G401 (cell line): ENCODE results near the gene PRKAG1. TPM values are rescaled to one million over a fixed set of nuclear protein-coding genes. Genes with fewer than 3 reads are reported as not detected.

Source experiments
- DNase-seq: peaks from one replicate; pipeline ENCODE4 v3.0.0-alpha.2; 2015; ENCODE audit warnings: low spot score
- in situ Hi-C: cut with HindIII; loops from 2 replicates; pipeline ENCODE4 v1.10.0; 2016; ENCODE audit warnings: low sequenced_read_pairs, mixed read lengths
- total RNA-seq: library from RNA; depleted of rRNA; stranded (reverse); fragments of >200 nt; shearing (Covaris generic); gene quantifications from 2 replicates; pipeline ENCODE4 v1.2.3, GENCODE V29; 2014

Gene PRKAG1
- total RNA-seq, 1 experiment from 2014 or later = 63.5 TPM

DNA sequence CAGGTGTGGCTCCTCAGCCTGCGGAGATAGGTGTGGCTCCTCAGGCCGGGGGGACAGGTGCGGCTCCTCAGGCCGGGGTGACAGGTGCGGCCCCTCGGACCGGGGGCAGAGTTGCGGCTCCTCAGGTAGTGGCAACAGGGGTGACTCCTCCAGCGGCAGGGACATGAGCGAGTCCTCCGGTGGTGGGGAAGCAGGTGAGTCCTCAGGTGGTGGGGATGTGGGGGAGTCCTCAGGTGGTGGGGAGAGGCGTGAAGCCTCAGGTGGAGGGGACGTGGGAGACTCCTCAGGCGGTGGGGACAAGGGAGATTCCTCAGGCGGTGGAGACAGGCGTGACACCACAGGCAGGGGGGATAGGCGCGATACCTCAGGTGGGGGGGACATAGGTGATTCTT is 32.8 kb upstream of the PRKAG1 start:
- in situ Hi-C loops = no loop called here
- no peak for DNase-seq

DNA sequence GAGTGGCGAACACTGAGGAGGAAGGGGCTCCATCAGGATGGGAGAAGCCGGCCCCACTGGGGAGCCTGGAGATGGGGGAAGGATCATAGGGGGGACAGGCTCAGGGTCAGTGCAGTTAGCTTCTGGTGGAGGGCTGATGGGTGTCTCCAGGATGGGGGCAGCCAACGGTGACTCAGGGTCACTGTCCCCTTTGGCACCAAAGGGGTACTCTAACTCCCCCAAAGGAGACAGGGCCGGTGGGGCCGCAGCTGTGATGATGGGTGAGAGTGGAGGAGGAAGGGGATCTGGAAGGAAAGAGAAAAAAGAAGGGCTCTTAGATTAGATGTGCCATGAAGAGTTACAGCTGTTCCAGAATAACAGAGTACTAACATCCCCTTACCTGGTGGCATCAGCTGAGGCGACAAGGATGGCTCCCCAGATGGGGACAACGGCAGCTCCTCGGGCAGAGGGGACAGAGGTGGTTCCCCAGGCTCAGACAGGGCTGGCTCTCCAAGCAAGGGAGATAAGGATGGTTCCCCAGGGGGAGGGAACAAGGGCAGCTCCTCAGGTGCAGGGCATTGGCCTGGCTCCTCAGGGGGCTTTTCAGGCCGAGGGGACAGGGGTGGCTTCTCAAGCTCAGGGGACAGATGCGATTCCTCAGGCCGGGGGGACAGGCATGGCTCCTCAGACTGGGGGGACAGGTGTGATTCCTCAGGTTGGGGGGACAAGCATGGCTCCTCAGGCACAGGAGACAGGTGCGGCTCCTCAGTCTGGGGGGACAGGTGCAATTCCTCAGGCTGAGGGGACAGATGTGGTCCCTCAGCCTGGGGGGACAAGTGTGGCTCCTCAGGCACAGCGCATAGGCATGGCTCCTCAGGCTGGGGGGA is 32.2 kb upstream of the PRKAG1 start:
- in situ Hi-C loops = no loop called here
- no peak for DNase-seq

DNA sequence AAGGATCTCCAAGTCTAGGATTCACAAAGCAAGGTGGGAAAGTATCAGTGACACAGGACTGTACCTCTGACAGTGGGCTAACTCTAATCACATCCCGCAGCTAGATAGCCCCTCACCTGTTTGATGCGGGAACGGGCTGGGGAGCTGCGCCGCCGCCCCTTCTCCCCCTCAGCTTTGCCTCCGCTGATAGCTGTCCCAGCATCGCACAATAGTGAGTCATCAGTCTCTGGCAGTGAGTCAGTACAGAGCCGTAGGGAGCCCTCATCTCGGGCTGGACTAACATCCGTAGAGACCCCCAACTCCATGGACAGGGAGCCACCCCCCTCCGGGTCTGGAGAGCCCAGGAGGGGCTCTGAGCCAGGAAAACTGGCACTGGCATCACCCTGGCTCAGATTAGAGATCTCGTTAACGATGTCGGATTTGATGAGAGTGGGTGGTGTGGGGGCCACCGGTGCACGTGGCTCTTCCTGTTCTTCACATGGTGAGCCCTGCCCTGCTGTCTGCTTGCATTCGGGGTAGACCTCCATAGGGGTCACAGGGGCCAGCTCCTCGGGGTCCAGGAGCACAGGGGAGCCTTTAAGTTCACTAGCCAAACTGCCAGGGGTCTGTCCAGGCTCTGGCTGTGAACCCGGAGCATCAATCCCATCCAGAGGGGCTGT is 31.1 kb upstream of the PRKAG1 start:
- no peak for DNase-seq
- in situ Hi-C loops = no loop called here

DNA sequence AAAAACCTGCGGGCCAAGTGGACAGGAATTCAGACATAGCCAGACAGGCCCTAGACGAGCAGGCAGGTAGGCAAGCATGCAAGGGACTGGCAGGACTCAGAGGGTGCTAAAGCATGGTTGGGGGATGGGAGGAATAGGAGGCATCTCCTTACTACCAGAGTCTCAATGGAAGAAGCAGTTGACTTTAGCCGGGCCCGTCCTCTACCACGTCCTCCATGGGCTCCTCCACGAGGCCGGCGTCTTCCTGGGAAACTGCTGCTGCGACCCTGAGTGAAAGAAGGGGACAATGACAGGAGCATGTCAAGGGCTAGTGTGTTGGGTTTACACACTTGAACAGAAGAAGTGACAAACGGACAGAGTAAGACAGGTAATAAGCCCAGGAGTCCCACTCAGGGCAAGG is 30.4 kb upstream of the PRKAG1 start:
- in situ Hi-C loops = no loop called here
- no peak for DNase-seq

DNA sequence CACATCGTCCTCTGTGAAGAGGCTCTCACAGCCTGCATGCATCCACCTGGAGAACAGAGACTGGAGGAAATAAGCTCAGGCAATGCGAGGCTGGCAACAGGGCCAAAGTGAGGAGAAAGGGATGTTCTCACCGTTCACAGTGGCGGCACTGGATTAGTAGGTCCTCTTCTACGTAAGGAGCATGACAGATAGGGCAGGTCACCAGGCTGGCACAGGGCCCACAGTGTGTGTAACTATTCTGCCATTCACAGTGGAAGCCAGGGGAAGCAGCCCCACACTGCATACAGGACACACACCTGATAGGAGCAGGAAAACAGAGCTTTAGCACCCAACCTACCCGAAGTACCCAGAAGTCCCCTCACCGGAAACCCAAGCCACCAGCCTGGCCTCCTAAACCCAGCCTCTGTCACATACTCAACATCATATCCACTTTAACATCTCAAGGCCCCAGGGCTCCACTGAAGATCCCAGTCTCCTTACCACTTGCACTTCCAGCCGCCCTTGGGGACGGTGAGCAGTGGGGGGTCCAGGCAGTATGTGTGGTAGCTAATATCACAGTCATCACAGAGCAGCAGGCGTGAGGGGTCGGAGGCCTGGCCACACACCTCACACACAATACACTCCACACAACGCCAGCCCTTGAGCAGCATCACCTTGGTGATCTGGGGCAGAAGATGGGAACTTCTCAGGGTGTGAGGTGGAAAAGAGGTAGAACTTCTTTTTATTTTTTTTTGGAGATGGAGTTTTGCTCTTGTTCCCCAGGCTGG is 27.7 kb upstream of the PRKAG1 start:
- in situ Hi-C loops = no loop called here
- DNase-seq = no peak

DNA sequence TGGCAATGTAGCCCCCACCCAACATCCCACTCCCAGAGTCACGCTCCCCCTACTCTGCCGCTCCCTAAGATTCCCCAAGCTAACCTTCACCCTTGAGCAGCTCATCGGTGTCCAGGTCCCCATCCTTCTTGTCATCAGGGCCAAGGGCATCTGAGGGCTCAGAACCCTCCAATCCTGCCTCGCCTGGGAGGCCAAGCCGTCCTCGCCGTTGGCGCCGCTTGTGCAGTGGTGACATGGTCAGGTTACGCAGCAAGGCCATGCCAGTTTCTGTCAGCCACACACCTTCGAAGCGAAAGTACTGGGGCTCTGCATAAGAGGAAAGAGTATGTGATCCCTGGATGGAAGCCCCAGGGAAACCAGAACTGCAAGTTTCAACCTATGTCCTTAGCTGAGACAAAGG is 26.1 kb upstream of the PRKAG1 start:
- in situ Hi-C loops = no loop called here
- no peak for DNase-seq

DNA sequence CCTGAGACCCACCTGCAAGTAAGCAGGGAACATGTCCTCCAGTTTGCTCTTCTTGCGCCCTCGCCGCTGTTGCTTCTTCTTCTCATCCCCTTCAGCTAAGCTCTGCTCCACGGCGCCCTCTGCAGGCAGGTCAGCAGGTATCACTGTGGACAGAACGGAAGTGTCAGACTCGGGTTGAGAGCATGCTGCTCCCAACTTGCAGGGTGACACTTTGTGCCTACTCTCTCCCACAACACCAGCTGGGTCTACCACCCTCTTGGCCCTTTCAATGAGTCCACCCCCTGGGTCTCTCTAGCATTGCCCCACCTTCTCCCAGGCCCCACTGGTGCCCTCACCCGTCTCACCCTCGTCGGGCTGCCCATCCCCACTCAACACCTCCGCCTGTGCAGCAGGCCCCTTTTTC is 25.3 kb upstream of the PRKAG1 start:
- in situ Hi-C loops = no loop called here
- DNase-seq = peak; percentile 41

DNA sequence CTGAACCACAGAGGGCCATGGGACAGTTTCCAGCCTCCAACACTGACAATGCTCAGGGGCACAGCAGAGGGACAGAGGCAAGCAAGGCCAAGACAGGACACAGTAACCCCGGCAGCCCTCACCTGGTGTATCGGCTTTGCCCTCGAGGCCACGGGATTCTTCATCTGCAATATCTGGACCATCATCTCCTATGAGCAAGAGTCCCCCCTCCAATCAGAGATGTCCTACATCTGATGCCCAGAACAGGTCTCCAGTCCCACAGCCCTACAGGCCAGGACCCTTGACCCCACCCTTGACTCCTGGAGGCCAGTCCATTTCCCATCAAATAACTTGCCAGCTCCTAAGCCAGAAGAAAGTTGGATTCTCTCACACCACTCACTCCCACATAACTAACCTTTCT is 24.7 kb upstream of the PRKAG1 start:
- in situ Hi-C loops = no loop called here
- no peak for DNase-seq

DNA sequence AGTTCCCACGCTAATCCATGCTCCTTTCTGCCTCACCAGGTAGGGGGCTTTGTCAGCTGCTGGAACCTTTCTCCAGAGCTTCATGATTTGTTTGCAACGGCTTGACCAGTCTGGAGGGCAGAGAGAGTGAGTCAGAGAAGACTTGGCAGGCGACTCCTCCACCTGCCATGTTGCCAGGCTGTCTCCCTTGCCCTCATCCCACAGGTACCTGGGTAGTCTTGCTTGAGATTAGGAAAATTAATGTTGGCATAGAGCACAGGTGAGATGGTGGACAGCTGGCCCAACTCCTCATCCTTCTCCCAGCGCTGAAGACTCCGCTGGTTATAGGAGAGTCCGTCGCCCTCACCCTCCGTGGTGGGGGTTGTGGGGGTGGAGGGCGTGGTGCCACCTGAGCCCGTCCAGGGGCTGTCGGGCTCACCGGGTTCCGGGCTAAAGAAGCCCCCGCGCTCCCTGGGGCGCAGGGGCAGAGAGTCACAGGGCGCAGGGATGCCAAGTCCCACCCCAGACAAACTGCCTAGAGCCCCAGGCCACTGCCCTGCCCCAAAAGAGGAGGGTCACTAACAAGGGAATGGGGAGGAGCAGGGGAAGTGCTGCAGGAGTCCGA is 23.4 kb upstream of the PRKAG1 start:
- in situ Hi-C loops = no loop called here
- DNase-seq = peak; percentile 35

DNA sequence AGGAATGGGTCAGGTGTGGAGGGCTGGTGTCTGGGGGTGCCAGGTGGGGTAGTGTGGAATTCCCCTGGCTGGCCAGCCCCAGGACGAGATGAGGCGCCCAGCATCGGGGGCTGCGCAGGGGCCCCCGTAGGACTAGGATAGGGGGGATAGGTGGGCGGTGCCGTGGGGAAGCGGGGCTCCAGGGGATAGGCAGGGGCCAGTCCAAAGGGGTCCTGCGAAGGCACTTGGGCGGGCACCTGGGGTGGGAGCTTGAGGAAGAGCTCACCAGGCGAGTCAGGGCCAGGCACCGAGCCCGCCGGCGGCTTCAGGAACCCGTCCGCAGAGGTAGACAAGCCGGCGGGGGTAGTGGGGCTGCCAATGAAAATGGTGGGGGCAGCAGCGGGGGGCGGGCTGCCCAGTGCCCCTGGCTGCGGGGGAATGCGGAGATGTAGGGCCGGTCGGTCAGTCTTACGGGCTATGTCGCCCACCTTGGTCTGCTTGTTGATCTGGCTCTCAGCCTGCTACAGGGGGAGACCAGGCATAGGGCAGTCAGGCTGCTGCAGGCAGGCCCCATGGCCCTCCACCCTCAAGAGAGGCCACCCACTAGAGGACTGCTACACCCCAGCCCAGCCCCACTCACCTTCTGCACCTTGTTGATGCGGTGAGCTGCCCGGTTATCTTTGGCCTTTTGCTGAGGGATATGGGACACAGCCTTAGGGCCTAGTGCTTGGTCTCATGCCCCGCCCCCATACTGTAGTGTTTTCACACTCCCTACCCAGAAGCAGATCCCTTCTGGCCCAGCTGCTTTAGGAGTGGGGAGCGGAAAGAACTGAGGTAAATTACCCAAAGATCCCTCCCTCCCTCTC is 22.7 kb upstream of the PRKAG1 start:
- DNase-seq = no peak
- in situ Hi-C loops = no loop called here

DNA sequence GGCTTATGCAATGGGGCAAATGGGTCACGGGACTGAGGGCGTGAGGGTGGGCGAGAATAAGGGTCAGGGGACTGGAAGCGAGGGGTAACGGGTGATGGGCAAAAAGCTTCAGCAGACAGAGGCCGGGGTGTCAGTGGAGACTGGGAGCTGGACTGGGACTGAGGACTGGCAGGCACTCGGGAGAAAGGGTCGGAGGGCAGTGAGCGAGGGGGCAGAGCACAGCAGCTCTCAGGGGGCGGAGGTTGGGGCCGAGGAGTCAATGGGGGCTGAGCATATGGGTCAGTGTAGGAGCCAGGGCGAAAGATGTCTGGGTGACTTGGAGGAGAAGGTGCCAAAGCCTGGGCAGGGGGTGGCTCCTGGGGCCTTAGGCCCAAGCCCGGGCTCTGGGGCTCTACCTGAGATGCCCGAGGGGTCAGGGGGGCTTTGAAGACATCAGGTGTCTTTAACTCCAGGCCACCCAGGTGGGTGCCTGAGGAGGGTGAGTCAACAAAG is 21.8 kb upstream of the PRKAG1 start:
- no peak for DNase-seq
- in situ Hi-C loops = no loop called here

DNA sequence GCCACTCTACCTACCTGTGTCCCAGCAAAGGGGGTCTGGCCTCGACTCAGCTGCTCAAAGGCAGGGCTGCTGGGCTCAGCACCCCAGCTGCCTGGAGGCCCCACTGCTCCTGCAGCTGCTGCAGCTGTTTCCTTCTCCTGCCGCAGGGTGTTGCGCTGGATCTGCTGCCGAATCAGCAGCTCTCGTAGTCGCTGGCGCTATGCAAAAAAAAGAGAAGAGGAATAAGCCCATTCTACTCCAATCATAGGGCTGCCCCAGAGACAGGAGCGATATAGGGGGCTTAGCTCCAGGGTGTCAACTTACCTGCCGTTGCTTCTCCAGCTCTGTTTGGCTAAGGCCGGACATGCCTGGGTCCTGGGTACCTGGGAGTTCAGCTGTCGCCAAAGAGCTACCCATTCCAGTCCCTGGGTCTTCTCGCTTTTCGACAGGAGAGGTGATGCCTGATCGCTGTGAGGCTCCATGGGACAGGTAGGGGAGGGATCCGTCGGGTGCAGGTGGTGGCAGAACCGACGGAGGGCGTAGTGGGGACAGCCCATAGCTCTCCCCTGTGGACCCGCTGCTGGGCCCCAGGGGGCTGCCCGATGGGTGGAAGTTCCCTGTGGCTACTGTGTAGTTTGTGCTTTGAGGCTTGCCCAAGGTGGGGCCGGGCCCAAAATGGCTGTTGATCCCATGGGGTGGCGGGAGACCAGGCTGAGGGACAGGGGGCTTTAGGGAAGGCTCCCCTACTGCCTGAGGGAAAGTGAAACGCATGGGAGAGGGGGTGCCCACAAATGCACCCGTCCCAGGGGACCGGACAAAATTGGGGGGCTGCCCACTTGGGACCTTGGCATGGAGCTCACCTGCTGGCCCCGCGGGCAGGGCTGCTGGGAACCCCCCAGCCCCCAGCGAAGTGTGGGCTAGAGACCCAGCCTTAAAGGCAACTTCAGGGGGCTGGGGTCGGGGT is 21.1 kb upstream of the PRKAG1 start:
- no peak for DNase-seq
- in situ Hi-C loops = no loop called here

DNA sequence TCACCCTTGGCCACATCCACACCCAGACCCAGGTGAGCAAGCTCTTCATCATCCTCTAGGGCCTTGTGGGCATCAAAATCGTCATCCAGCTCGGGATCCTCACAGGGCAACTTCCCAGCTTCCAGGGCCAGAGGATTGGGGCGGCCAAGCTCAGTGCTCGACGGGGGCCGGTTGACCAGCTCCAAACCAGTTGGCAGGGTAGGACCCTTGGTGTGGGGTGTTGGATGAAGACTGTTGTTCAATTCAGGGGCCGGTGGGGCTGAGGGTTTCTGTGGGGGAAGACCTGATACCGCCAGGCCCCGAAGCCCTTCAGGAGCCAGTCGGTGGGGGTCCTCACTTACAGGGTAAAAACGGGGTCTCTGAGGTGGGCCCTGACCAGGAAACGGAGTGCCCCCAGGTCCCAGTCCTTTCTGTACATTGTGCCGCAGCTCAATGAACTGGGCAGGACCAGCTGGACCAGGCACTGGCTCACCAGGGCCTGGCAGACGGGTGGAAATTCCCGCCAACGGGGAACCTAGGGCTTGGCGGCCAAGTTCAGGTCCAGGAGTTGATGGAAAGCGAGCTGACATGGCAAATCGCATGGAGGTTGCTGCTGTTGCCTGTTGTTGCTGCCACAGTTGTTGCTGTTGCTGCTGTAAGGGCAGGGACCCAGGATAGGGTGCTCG is 19.8 kb upstream of the PRKAG1 start:
- in situ Hi-C loops = no loop called here
- DNase-seq = peak; percentile 66

DNA sequence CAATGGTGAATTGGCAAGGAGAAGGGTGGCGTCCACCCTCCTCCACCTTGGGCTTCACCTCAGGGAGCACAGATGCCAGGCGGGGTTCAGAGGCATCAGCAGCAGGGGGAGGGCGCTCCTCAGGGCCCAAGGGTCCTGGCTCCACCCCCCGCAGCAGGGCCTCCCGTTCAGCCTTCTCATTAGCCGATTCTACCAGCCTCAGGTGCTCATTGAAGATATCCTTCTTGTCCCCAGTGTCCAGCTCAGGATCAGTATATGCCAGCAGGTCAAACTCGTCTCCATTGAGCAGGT is 19.3 kb upstream of the PRKAG1 start:
- in situ Hi-C loops = no loop called here
- no peak for DNase-seq

DNA sequence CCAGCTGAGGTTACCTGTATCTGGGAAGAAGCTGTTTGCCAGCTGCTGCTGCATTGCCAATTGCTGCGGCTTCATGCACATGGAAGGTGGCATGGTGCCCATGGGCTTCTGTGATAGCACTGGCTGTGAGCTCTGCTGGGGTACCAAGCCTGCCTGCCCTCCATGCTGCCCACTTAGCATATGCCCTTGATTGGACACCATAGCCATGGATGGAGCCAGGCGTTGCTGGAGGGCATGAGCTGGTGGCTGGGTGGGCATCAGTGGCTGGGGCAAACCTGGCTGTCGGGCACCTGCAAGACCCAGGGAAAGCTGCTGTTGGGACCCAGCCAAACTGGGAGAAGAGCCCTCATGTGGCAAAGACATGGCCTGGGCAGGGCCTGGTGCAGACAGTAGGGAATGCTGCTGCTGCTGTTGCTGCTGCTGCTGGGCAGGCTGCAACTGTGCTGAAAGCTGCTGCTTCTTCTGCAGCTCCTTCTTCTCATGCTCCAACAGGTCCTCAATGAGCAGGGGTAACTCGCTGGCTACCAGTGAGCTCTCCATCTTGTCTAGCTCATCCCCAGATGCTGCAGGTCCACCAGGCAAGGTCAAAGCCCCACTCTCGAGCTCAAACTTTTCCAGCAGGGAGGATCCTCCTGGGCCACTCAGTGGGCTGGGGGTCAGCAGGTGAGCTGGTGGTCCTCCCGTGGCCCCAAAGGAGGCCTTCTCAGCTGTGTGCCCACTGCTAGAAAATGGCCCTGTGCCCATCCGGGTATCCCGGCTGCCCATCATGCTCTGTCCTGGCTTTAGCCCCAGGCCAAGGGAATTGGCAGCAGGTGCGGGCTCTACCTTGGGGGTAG is 18.8 kb upstream of the PRKAG1 start:
- in situ Hi-C loops = no loop called here
- DNase-seq = no peak

DNA sequence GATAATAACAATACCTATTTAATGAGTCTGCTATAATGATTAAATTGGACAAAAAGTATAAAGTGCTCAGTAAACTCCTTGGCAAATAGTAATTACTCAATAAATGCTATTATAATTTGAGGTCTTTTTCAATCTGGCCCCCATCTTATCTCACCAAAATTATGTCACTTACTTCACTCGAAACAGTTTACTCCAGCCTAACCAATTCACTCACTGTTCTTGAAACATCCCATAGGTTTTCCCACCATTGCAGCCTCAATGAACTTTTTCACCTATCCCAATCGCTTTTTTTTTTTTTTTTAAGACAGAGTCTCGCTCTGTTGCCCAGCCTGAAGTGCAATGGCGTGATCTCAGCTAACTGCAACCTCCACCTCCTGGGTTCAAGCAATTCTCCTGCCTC is 17.5 kb upstream of the PRKAG1 start:
- no peak for DNase-seq
- in situ Hi-C loops = no loop called here

DNA sequence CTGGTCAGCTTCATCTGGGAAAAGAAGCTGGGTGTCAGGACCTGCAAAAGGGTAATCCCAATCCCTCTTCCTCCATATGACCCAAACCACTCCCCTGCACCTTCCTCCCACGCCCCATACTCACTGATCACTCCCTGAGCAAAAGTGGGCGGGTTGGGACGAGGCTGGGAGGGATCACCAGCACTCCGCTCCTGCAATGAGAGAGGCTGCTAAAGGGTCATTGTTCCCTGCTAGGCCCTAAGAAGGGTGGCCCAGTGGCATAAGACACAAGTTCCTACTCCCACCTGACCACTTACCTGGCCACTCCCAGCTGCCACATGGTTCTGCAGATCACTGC is 15.7 kb upstream of the PRKAG1 start:
- in situ Hi-C loops = no loop called here
- DNase-seq = no peak
